Measurements from ENCODE around the gene RTN4R. TPM values are rescaled to one million over a fixed set of nuclear protein-coding genes. Genes with fewer than 3 reads are reported as not detected.

RTN4R gene
- total and polyA plus RNA-seq, 2 of the 4 experiments (the other 2 are of a cell fraction) = 0.18 to 0.94 TPM

GRCh38 chr22:20216863-20217499 lies 51.1 kb downstream of the RTN4R start:
- Histone ChIP-seq H3K23ac (ENCODE audit: low read depth, low read length) (no peak overlapping the region), H3K18ac (ENCODE audit: low read depth, low read length) (no peak overlapping the region), H3K56ac (ENCODE audit: extremely low read depth, insufficient read depth, low read length) (no peak overlapping the region), H4K5ac (ENCODE audit: low read depth, low read length) (no peak overlapping the region), H3K36me3 (ENCODE audit: control insufficient read depth, insufficient read depth, low read length) (no peaks in the 10 kb centered on the region), H3K27me3 (ENCODE audit: control insufficient read depth, insufficient read depth, low read length) (peaks cover 19% of the 10 kb centered on the region; the same call in 1 of the 2 replicates), H4K20me1 (ENCODE audit: insufficient read depth, low read length) (no peaks in the 10 kb centered on the region), H3K9me1 (ENCODE audit: insufficient read depth, low read length) (peaks cover 4% of the 10 kb centered on the region; the same call in 1 of the 2 replicates), H2BK15ac (ENCODE audit: low read depth, low read length) (no peak overlapping the region), H2BK120ac (ENCODE audit: low read depth, low read length) (no peak overlapping the region), H3K79me1 (ENCODE audit: low read depth in 1 of 2, low read length in 2 of 2) (no peaks in the 10 kb centered on the region), H3K9ac (ENCODE audit: low read depth, low read length) (no peak overlapping the region), H2BK20ac (ENCODE audit: low read depth, low read length) (no peak overlapping the region), H3K14ac (replicated peaks; ENCODE audit: low read depth, low read length) (no peak overlapping the region), H3K4me3 (ENCODE audit: insufficient read depth, low read depth, low read length) (no peak overlapping the region), H3K9me3 (ENCODE audit: control insufficient read depth, insufficient read depth, low read length) (peaks cover 6% of the 10 kb centered on the region), H3K4me2 (ENCODE audit: low read depth, low read length) (no peak overlapping the region), H2AFZ (replicated peaks; ENCODE audit: low read length, poor library complexity) (no peak overlapping the region), H2AK9ac (replicated peaks; ENCODE audit: low read depth, low read length, poor library complexity) (no peak overlapping the region), H3K4me1 (ENCODE audit: control insufficient read depth, insufficient read depth, low read length) (no peaks in the 10 kb centered on the region), H2BK5ac (ENCODE audit: low read depth, low read length, poor library complexity, severe bottlenecking) (no peak overlapping the region), H4K8ac (ENCODE audit: low read depth in 2 of 2, low read length in 2 of 2) (no peak overlapping the region), H4K91ac (ENCODE audit: insufficient read depth, low read depth, low read length) (no peak overlapping the region), H3K27ac (ENCODE audit: insufficient read depth, low read length) (no peak overlapping the region), H2AK5ac (ENCODE audit: low read depth, low read length) (no peak overlapping the region), H3K4ac (ENCODE audit: low read depth, low read length) (no peak overlapping the region)
- BruUV-seq (replicated peaks) = no TSS peak
- in situ Hi-C loops (cut with MboI; ENCODE audit: low sequenced_read_pairs) (no loop called here), intact Hi-C loops (cut with micrococcal nuclease) (no loop called here), dilution Hi-C loops (cut with HindIII; ENCODE audit: low sequenced_read_pairs, unreplicated experiment) (no loop called here)
- TF ChIP-seq BHLHE40 (IDR thresholded peaks at IDR 0.05; ENCODE audit: low read depth, low read length) (no peak), RAD21 (IDR thresholded peaks at IDR 0.05; ENCODE audit: low read length) (no peak), POLR2A (IDR thresholded peaks at IDR 0.05; ENCODE audit: low read depth, low read length) (no peak)
- ATAC-seq (ENCODE audit: low read depth) = no peak
- WGBS, 2 experiments (ENCODE audit: extremely low coverage in 2 of 2, insufficient read length in 1 of 2) = 100% methylated on average over 1 of the region's 12 CpGs; no CpG with 5 or more reads in 1 of the 2 experiments
- DNase-seq = no peak
- ChIA-PET POLR2A (ENCODE audit: unreplicated experiment) (no interaction called here), CTCF (no interaction called here)

Measured in IMR-90 (cell line).